NCI-H2081 treated with DMSO at 0.1 percent for 48 hours (cell line): ENCODE data around the gene PLD1.
A peak's percentile ranks its signal among the peaks of the same experiment; 100 is the strongest.

ENCODE experiments used
- DNase-seq: peaks from one replicate; lab custom pipeline; 2025; lab: John Stamatoyannopoulos, UW

Gene PLD1

GRCh38 chr3:171558188-171558696, 252.0 kb downstream of the PLD1 start:
- no peak for DNase-seq

DNA sequence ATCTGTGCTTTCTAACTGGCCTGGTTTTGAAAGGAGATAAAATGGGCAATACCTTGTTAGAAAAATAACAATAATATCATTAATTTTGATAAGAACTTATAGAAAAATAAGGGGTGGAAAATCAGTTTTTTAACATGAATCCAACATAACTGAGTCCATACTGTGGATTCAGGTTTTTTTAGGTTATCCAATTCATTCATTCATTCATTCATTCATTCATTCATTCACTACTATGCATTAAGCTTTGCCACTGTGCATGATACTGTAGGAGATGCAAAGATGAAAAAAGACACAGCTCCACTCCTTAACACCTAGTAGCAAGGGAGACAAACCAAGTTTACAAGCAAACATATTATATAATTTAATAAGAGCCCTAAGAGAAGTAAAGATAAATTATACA, 253.1 kb downstream of the PLD1 start:
- DNase-seq = no peak

GRCh38 chr3:171556574-171557145, 253.6 kb downstream of the PLD1 start:
- DNase-seq = peak; percentile 12

DNA sequence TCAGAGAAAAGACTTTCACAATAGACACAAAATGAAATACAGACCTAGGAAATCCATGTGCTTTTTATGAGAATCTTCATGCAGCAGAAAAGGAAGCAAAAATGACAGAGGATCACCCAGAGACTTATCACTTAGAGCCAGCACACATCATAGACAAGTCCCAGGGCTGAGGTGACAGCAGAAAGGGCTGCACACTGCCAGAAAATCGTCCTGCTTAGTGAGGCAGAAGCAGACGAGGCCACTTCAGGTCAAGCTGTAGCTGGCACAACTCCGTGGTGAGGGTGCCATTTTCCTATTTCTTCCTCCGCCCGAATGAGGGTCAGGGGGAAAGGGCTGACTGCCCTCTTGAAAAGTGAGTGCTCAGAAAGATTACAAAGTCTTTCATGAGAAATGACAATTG, 254.1 kb downstream of the PLD1 start:
- no peak for DNase-seq

DNA sequence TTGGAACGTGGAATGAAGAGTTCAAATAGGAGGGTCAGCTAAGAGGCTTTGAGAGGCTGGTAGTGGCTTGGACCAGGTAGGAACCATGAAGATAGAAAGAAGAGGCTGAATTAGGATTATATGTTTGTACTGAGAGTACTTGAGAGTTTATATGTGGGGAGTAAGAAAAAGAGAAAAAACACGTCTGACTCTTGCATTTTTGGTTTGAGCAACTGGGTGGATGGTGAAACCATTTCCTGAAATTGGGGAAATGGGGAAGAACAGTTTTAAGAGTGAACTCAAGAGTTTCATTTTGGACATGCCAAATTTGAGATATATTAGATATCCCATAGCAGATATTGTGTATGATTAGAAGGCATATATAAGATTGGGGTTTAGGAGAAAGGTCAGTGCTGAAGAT, 257.2 kb downstream of the PLD1 start:
- DNase-seq = no peak

DNA sequence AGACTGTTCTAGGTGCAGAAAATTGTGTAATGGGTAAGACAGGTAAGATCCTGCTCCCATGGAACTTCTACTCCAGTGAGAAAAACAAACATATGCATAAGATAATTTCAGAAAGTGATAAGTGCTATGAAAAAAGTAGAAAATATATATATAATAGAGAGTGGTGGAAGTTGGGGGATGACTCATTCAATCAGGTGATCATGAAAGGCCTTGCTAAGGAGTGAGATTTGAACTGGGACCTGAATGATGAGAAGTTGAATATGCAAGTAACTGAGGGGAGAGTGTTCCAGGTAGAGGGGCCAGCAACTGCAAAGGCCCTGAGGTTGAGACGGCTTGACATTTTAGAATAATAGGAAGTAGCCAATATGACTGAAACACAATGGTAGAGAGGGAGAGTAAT, 257.8 kb downstream of the PLD1 start:
- DNase-seq = no peak

- no peak for DNase-seq
These were observed 259.0 kb downstream of the PLD1 start for GRCh38 chr3:171551296-171551695.
